IPS-18a (cell line): ENCODE results near the gene BNC1.
A peak's percentile ranks its signal among the peaks of the same experiment; 100 is the strongest.

Source experiments
- H3K27ac ChIP-seq: one replicate; pipeline ENCODE4 v1.5.1; 2013; ENCODE audit warnings: low read length
- H3K27me3 ChIP-seq: one replicate; pipeline ENCODE4 v1.6.1; 2013; ENCODE audit warnings: mild to moderate bottlenecking, low read length; ENCODE audit not compliant: control insufficient read depth, insufficient read depth
- H3K36me3 ChIP-seq: one replicate; pipeline ENCODE4 v1.6.1; 2013; ENCODE audit warnings: low read depth, low read length; ENCODE audit not compliant: control insufficient read depth
- H3K4me1 ChIP-seq: one replicate; pipeline ENCODE4 v1.6.1; 2013; ENCODE audit warnings: low read depth, low read length; ENCODE audit not compliant: control insufficient read depth
- H3K4me3 ChIP-seq: one replicate; pipeline ENCODE4 v1.5.1; 2013; ENCODE audit warnings: low read length
- H3K9ac ChIP-seq: one replicate; pipeline ENCODE4 v1.6.1; 2013; ENCODE audit warnings: mild to moderate bottlenecking, low read length, moderate library complexity
- H3K9me3 ChIP-seq: one replicate; pipeline ENCODE4 v1.6.1; 2013; ENCODE audit warnings: low read depth, low read length; ENCODE audit not compliant: control insufficient read depth

The BNC1 gene

GRCh38 chr15:83290236-83290635, 5.8 kb upstream of the BNC1 start:
- Histone ChIP-seq H3K9ac (no peak overlapping the region), H3K27ac (no peak overlapping the region), H3K9me3 (no peaks in the 10 kb centered on the region), H3K27me3 (peaks cover 27% of the 10 kb centered on the region), H3K36me3 (no peaks in the 10 kb centered on the region), H3K4me3 (no peak overlapping the region), H3K4me1 (no peaks in the 10 kb centered on the region)

- no peak overlapping the region for H3K9ac ChIP-seq
- peaks cover 37% of the 10 kb centered on the region for H3K27me3 ChIP-seq
- no peaks in the 10 kb centered on the region for H3K36me3 ChIP-seq
- no peaks in the 10 kb centered on the region for H3K4me1 ChIP-seq
- no peak overlapping the region for H3K4me3 ChIP-seq
- H3K27ac ChIP-seq = no peak overlapping the region
- no peaks in the 10 kb centered on the region for H3K9me3 ChIP-seq
Observed at GRCh38 chr15:83289160-83289559, 4.7 kb upstream of the BNC1 start.

GRCh38 chr15:83288381-83288801, 3.9 kb upstream of the BNC1 start:
- H3K27ac ChIP-seq = no peak overlapping the region
- no peak overlapping the region for H3K4me3 ChIP-seq
- no peak overlapping the region for H3K9ac ChIP-seq
- no peaks in the 10 kb centered on the region for H3K4me1 ChIP-seq
- no peaks in the 10 kb centered on the region for H3K36me3 ChIP-seq
- H3K9me3 ChIP-seq = no peaks in the 10 kb centered on the region
- H3K27me3 ChIP-seq = peaks cover 45% of the 10 kb centered on the region

GRCh38 chr15:83287541-83288027, 3.1 kb upstream of the BNC1 start:
- no peak overlapping the region for H3K9ac ChIP-seq
- H3K4me1 ChIP-seq = peaks cover 3% of the 10 kb centered on the region
- no peak overlapping the region for H3K27ac ChIP-seq
- peaks cover 53% of the 10 kb centered on the region for H3K27me3 ChIP-seq
- H3K4me3 ChIP-seq = no peak overlapping the region
- no peaks in the 10 kb centered on the region for H3K36me3 ChIP-seq
- H3K9me3 ChIP-seq = no peaks in the 10 kb centered on the region

GRCh38 chr15:83285979-83286553, 1.6 kb upstream of the BNC1 start:
- peaks cover 5% of the 10 kb centered on the region for H3K4me1 ChIP-seq
- peaks cover 68% of the 10 kb centered on the region for H3K27me3 ChIP-seq
- H3K27ac ChIP-seq = no peak overlapping the region

GRCh38 chr15:83285284-83285978, 967 bp upstream of the BNC1 start:
- Histone ChIP-seq H3K27ac (no peak overlapping the region), H3K9ac (no peak overlapping the region), H3K27me3 (peaks cover 74% of the 10 kb centered on the region), H3K4me1 (peaks cover 5% of the 10 kb centered on the region), H3K4me3 (peak overlapping the region; percentile 52), H3K9me3 (no peaks in the 10 kb centered on the region), H3K36me3 (no peaks in the 10 kb centered on the region)

More at GRCh38 chr15:83285979-83286553, 1.6 kb upstream of the BNC1 start:
- Histone ChIP-seq H3K4me3 (no peak overlapping the region), H3K9ac (no peak overlapping the region), H3K36me3 (no peaks in the 10 kb centered on the region), H3K9me3 (no peaks in the 10 kb centered on the region)

GRCh38 chr15:83283813-83284558, 478 bp downstream of the BNC1 start:
- H3K36me3 ChIP-seq = no peaks in the 10 kb centered on the region
- peaks cover 5% of the 10 kb centered on the region for H3K4me1 ChIP-seq
- no peak overlapping the region for H3K27ac ChIP-seq
- H3K27me3 ChIP-seq = peaks cover 78% of the 10 kb centered on the region
- peak overlapping the region; percentile 44 for H3K4me3 ChIP-seq
- no peaks in the 10 kb centered on the region for H3K9me3 ChIP-seq
- no peak overlapping the region for H3K9ac ChIP-seq

- no peak overlapping the region for H3K9ac ChIP-seq
- H3K36me3 ChIP-seq = no peaks in the 10 kb centered on the region
- H3K4me1 ChIP-seq = peaks cover 5% of the 10 kb centered on the region
- H3K9me3 ChIP-seq = no peaks in the 10 kb centered on the region
- peaks cover 78% of the 10 kb centered on the region for H3K27me3 ChIP-seq
- peak overlapping the region; percentile 44 for H3K4me3 ChIP-seq
- no peak overlapping the region for H3K27ac ChIP-seq
Observed at GRCh38 chr15:83283138-83283812, 1.2 kb downstream of the BNC1 start.

- H3K4me1 ChIP-seq = peaks cover 5% of the 10 kb centered on the region
- no peak overlapping the region for H3K9ac ChIP-seq
- no peaks in the 10 kb centered on the region for H3K36me3 ChIP-seq
- H3K9me3 ChIP-seq = no peaks in the 10 kb centered on the region
- H3K4me3 ChIP-seq = peak overlapping the region; percentile 44
- peaks cover 75% of the 10 kb centered on the region for H3K27me3 ChIP-seq
- H3K27ac ChIP-seq = no peak overlapping the region
Observed at GRCh38 chr15:83282776-83283137, 1.7 kb downstream of the BNC1 start.

- Histone ChIP-seq H3K4me3 (no peak overlapping the region), H3K27ac (no peak overlapping the region), H3K36me3 (no peaks in the 10 kb centered on the region), H3K27me3 (peaks cover 69% of the 10 kb centered on the region), H3K9me3 (no peaks in the 10 kb centered on the region), H3K9ac (no peak overlapping the region), H3K4me1 (peaks cover 5% of the 10 kb centered on the region)
Observed at GRCh38 chr15:83282141-83282540, 2.3 kb downstream of the BNC1 start.

GRCh38 chr15:83278191-83278590, 6.3 kb downstream of the BNC1 start:
- Histone ChIP-seq H3K27me3 (peaks cover 31% of the 10 kb centered on the region), H3K9me3 (no peaks in the 10 kb centered on the region), H3K36me3 (no peaks in the 10 kb centered on the region), H3K9ac (no peak overlapping the region), H3K4me1 (peaks cover 5% of the 10 kb centered on the region), H3K4me3 (no peak overlapping the region), H3K27ac (no peak overlapping the region)
